ENCODE data around the gene LSP1.

GRCh38 chr11:1927026-1927847 is 74.4 kb downstream of the LSP1 start:
- TF ChIP-seq, protein P1, sequence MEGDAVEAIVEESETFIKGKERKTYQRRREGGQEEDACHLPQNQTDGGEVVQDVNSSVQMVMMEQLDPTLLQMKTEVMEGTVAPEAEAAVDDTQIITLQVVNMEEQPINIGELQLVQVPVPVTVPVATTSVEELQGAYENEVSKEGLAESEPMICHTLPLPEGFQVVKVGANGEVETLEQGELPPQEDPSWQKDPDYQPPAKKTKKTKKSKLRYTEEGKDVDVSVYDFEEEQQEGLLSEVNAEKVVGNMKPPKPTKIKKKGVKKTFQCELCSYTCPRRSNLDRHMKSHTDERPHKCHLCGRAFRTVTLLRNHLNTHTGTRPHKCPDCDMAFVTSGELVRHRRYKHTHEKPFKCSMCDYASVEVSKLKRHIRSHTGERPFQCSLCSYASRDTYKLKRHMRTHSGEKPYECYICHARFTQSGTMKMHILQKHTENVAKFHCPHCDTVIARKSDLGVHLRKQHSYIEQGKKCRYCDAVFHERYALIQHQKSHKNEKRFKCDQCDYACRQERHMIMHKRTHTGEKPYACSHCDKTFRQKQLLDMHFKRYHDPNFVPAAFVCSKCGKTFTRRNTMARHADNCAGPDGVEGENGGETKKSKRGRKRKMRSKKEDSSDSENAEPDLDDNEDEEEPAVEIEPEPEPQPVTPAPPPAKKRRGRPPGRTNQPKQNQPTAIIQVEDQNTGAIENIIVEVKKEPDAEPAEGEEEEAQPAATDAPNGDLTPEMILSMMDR (IDR thresholded peaks at IDR 0.05; ENCODE audit: low read depth, low read length), result no peak
- no peak for TF ChIP-seq POLR2A (IDR thresholded peaks at IDR 0.05; ENCODE audit: extremely low read depth, insufficient read length)
- TF ChIP-seq MYC (IDR thresholded peaks at IDR 0.05; ENCODE audit: low read depth, low read length), result no peak
- no peak for TF ChIP-seq MAX (IDR thresholded peaks at IDR 0.05; ENCODE audit: low read depth, low read length)

All from NB4 (cell line).